ENCODE data around the gene SP6.

Gene SP6

GRCh38 chr17:47800686-47801085 is 50.3 kb downstream of the SP6 start:
- in situ Hi-C loops (cut with HindIII; ENCODE audit: low pct_ligation_motif_present, low sequenced_read_pairs), result no loop called here
- no peak for DNase-seq
- Histone ChIP-seq H3K36me3 (replicated peaks) (no peaks in the 10 kb centered on the region), H3K4me3 (ENCODE audit: low read depth, low read length) (no peak overlapping the region), H3K27ac (no peak overlapping the region), H3K27me3 (replicated peaks) (peaks cover 9% of the 10 kb centered on the region)
- TF ChIP-seq CTCF (IDR thresholded peaks at IDR 0.05; ENCODE audit: low read depth, low read length, missing control alignments), result no peak

- no peak for TF ChIP-seq CTCF (IDR thresholded peaks at IDR 0.05; ENCODE audit: low read depth, low read length, missing control alignments)
- DNase-seq, result no peak
- H3K4me3 ChIP-seq (ENCODE audit: low read depth, low read length), result no peak overlapping the region
- H3K36me3 ChIP-seq (replicated peaks), result no peaks in the 10 kb centered on the region
- in situ Hi-C loops (cut with HindIII; ENCODE audit: low pct_ligation_motif_present, low sequenced_read_pairs), result no loop called here
- H3K27ac ChIP-seq, result no peak overlapping the region
- H3K27me3 ChIP-seq (replicated peaks), result peaks cover 16% of the 10 kb centered on the region
These were observed 53.2 kb downstream of the SP6 start for GRCh38 chr17:47797797-47798196.
